ENCODE results near the gene MAP3K19. TPM values are rescaled to one million over a fixed set of nuclear protein-coding genes. Genes with fewer than 3 reads are reported as not detected.

Gene MAP3K19
- total RNA-seq, 2 donors from 2014 or later, result not detected

DNA sequence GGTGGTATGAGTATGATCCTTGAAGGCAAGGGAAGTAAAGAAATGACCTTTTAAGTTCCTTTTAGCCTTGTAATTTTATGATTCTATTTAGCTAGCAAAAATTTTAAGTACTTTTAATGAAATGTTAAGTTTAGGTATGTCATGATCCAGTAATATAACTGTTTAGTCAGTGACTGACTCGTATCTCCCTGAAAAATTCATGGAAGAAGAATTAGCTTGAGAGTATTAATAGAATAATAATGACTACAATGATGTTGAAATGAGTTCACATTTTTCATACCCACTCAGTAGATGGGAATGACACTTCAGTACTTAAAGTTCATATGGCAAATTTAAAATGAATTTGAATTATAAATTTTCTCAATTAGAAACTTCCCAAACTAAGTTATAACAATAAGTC lies 19.5 kb upstream of the MAP3K19 start:
- Mint-ChIP-seq H3K9me3 (peaks cover 36% of the 10 kb centered on the region), H3K27ac (no peak overlapping the region), H3K27me3 (ENCODE audit: insufficient read depth) (no peaks in the 10 kb centered on the region), H3K4me1 (no peaks in the 10 kb centered on the region), H3K36me3 (ENCODE audit: low read depth) (peaks cover 78% of the 10 kb centered on the region), H3K4me3 (no peak overlapping the region)
- no peak overlapping the region for H3K9ac ChIP-seq (ENCODE audit: extremely low read depth, low read length, poor library complexity, severe bottlenecking)
- TF ChIP-seq, protein P1, sequence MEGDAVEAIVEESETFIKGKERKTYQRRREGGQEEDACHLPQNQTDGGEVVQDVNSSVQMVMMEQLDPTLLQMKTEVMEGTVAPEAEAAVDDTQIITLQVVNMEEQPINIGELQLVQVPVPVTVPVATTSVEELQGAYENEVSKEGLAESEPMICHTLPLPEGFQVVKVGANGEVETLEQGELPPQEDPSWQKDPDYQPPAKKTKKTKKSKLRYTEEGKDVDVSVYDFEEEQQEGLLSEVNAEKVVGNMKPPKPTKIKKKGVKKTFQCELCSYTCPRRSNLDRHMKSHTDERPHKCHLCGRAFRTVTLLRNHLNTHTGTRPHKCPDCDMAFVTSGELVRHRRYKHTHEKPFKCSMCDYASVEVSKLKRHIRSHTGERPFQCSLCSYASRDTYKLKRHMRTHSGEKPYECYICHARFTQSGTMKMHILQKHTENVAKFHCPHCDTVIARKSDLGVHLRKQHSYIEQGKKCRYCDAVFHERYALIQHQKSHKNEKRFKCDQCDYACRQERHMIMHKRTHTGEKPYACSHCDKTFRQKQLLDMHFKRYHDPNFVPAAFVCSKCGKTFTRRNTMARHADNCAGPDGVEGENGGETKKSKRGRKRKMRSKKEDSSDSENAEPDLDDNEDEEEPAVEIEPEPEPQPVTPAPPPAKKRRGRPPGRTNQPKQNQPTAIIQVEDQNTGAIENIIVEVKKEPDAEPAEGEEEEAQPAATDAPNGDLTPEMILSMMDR (conservative IDR thresholded peaks at IDR 0.05), result no peak
- H3K4me1 ChIP-seq (ENCODE audit: control insufficient read depth, insufficient read depth, low read length), result no peaks in the 10 kb centered on the region
- WGBS, 2 experiments (ENCODE audit: insufficient coverage in 1 of 2, insufficient read length in 1 of 2), result 100% methylated on average over 1 of the region's 1 CpG; no CpG with 5 or more reads in 1 of the 2 experiments
- no peak overlapping the region for H3K27ac ChIP-seq (ENCODE audit: low read depth, low read length)
- DNase-seq, result no peak
- H3K27me3 ChIP-seq (ENCODE audit: control insufficient read depth, insufficient read depth, low read length, poor library complexity, severe bottlenecking), result no peaks in the 10 kb centered on the region
- peaks cover 58% of the 10 kb centered on the region for H3K9me3 ChIP-seq (ENCODE audit: control insufficient read depth, low read length)
- H3K4me3 ChIP-seq (ENCODE audit: low read length), result no peak overlapping the region
- H3K36me3 ChIP-seq (ENCODE audit: control insufficient read depth, insufficient read depth, low read length), result peaks cover 72% of the 10 kb centered on the region

DNA sequence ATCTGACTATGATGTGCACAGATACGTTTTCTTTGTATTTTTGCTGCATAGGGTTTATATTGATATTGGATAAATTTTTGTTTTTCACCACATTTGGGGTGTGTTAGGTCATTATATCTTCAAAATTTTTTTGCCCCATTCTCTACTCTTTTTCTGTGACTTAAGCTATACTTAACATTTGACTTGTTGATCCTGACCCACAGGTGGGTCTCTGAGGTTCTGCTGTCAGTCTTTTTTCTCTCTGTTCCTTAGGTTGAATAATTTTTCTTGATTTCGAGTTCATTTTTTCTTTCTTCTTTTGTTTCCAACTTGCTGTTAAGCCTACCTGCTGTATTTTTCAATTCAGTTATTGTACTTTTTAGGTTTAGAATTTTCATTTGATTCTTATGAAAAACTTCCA lies 16.9 kb upstream of the MAP3K19 start:
- no peak overlapping the region for H3K27ac ChIP-seq (ENCODE audit: low read depth, low read length)
- no peaks in the 10 kb centered on the region for H3K27me3 ChIP-seq (ENCODE audit: control insufficient read depth, insufficient read depth, low read length, poor library complexity, severe bottlenecking)
- no peak overlapping the region for H3K4me3 ChIP-seq (ENCODE audit: low read length)
- Mint-ChIP-seq H3K4me3 (no peak overlapping the region), H3K4me1 (no peaks in the 10 kb centered on the region), H3K27ac (no peak overlapping the region), H3K27me3 (ENCODE audit: insufficient read depth) (no peaks in the 10 kb centered on the region), H3K9me3 (peaks cover 14% of the 10 kb centered on the region), H3K36me3 (ENCODE audit: low read depth) (peaks cover 74% of the 10 kb centered on the region)
- H3K9ac ChIP-seq (ENCODE audit: extremely low read depth, low read length, poor library complexity, severe bottlenecking), result no peak overlapping the region
- peaks cover 32% of the 10 kb centered on the region for H3K9me3 ChIP-seq (ENCODE audit: control insufficient read depth, low read length)
- no peaks in the 10 kb centered on the region for H3K4me1 ChIP-seq (ENCODE audit: control insufficient read depth, insufficient read depth, low read length)
- DNase-seq, result no peak
- peaks cover 71% of the 10 kb centered on the region for H3K36me3 ChIP-seq (ENCODE audit: control insufficient read depth, insufficient read depth, low read length)
- TF ChIP-seq, protein P1 (conservative IDR thresholded peaks at IDR 0.05), result no peak
- WGBS, 2 experiments (ENCODE audit: insufficient coverage in 1 of 2, insufficient read length in 1 of 2), result 95% methylated on average over 2 of the region's 2 CpGs; no CpG with 5 or more reads in 1 of the 2 experiments

DNA sequence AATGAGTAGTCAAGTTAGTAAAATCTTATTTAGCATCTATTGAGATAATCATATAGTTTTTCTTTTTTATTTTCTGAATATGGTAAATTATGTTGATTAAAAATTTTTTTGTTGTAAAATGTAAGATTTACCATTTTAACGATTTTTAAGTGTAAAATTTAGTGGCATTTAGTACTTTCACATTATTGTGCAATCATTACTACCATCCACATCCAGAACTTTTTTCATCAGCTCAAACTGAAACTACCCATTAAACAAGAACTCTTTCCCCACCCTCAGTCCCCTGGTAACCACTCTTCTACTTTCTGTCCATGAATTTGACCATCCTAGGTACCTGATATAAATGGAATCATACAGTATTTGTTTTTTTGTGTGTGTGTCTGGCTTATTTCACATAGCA lies 16.0 kb upstream of the MAP3K19 start:
- H3K9me3 Mint-ChIP-seq, result peaks cover 6% of the 10 kb centered on the region
- no peaks in the 10 kb centered on the region for H3K27me3 ChIP-seq (ENCODE audit: control insufficient read depth, insufficient read depth, low read length, poor library complexity, severe bottlenecking)
- no peak overlapping the region for H3K27ac ChIP-seq (ENCODE audit: low read depth, low read length)
- no peak overlapping the region for H3K27ac Mint-ChIP-seq
- peaks cover 71% of the 10 kb centered on the region for H3K36me3 Mint-ChIP-seq (ENCODE audit: low read depth)
- no peaks in the 10 kb centered on the region for H3K27me3 Mint-ChIP-seq (ENCODE audit: insufficient read depth)
- H3K4me1 ChIP-seq (ENCODE audit: control insufficient read depth, insufficient read depth, low read length), result no peaks in the 10 kb centered on the region
- H3K4me1 Mint-ChIP-seq, result no peaks in the 10 kb centered on the region
- no peak overlapping the region for H3K4me3 ChIP-seq (ENCODE audit: low read length)
- no peak overlapping the region for H3K9ac ChIP-seq (ENCODE audit: extremely low read depth, low read length, poor library complexity, severe bottlenecking)
- peaks cover 74% of the 10 kb centered on the region for H3K36me3 ChIP-seq (ENCODE audit: control insufficient read depth, insufficient read depth, low read length)
- no CpG with 5 or more reads among the region's 1 CpG for WGBS, 2 experiments (ENCODE audit: insufficient coverage in 1 of 2, insufficient read length in 1 of 2)
- no peak overlapping the region for H3K4me3 Mint-ChIP-seq
- DNase-seq, result no peak
- TF ChIP-seq, protein P1 (conservative IDR thresholded peaks at IDR 0.05), result no peak
- H3K9me3 ChIP-seq (ENCODE audit: control insufficient read depth, low read length), result peaks cover 24% of the 10 kb centered on the region

Measured in endodermal cell (in vitro differentiated cells).